Prostate gland (tissue), 2 donors: ENCODE data around the gene NPTN. TPM values are rescaled to one million over a fixed set of nuclear protein-coding genes. Genes with fewer than 3 reads are reported as not detected.

Source experiments
- DNase-seq: peaks from one replicate; pipeline ENCODE4 v3.0.0-alpha.2; 2019; ENCODE audit warnings: low spot score
- H3K27ac ChIP-seq, 2 donors: fragments of 200-600 bp; sonication (generic); 2 replicates each; pipeline ENCODE4 v1.5.1; 2017 to 2019
- H3K27me3 ChIP-seq: fragments of 200-600 bp; sonication (generic); replicated peaks from 2 replicates; pipeline ENCODE4 v1.5.1; 2019; ENCODE audit not compliant: insufficient read depth
- H3K36me3 ChIP-seq, 2 donors: fragments of 200-600 bp; sonication (generic); 1 replicate in 1 of 2; 2 replicates in 1 of 2; pipeline versions ENCODE4 v1.5.1 to v1.8.1; 2017 to 2019
- H3K4me1 ChIP-seq: fragments of 200-600 bp; sonication (generic); replicated peaks from 2 replicates; pipeline ENCODE4 v1.5.1; 2019
- H3K4me3 ChIP-seq, 2 donors: fragments of 200-600 bp; sonication (generic); 2 replicates each; pipeline ENCODE4 v1.5.1; 2017 to 2019
- H3K9me3 ChIP-seq: fragments of 200-600 bp; sonication (generic); 2 replicates; pipeline ENCODE4 v1.5.1; 2017
- CTCF ChIP-seq, 4 experiments: fragments of 200-600 bp in 2 of 4; fragments of 450-650 bp in 2 of 4; sonication (generic) in 2 of 4; IDR thresholded peaks; 1 replicate in 3 of 4; 2 replicates in 1 of 4; pipeline ENCODE4 v1.5.1; 2016 to 2019; ENCODE audit warnings: antibody characterized with exemption in 4 of 4, mild to moderate bottlenecking in 2 of 4, moderate library complexity in 2 of 4
- POLR2A ChIP-seq: fragments of 450-650 bp; IDR thresholded peaks from one replicate; pipeline ENCODE4 v1.6.1; 2016; ENCODE audit warnings: antibody characterized with exemption, mild to moderate bottlenecking
- POLR2AphosphoS5 ChIP-seq: sonication (generic); formaldehyde crosslinking; IDR thresholded peaks from one replicate; pipeline ENCODE4 v1.6.1; 2017; ENCODE audit warnings: antibody characterized with exemption
- WGBS: methylation state at CpG from one replicate; pipeline ENCODE4 v1.1.5; 2018; 5-methylcytosine and 5-hydroxymethylcytosine counted together
- intact Hi-C: fragments of 100-400 bp; cut with DNase I; formaldehyde crosslinking; loops from one replicate; pipeline ENCODE4 v1.14.2; 2022
- total RNA-seq, 2 donors: library from RNA; depleted of rRNA; stranded (reverse); fragments of >200 nt; gene quantifications; one replicate each; pipeline ENCODE4 v1.1.0, GENCODE V29; 2016

Gene NPTN
- total RNA-seq, 2 donors from 2014 or later = 147 to 266 TPM

GRCh38 chr15:73524919-73525318, 108.3 kb downstream of the NPTN start:
- 91% methylated on average over 1 of the region's 1 CpG for WGBS
- DNase-seq = no peak
- Histone ChIP-seq H3K27me3 (no peaks in the 10 kb centered on the region), H3K4me1 (no peaks in the 10 kb centered on the region), H3K27ac (no peak overlapping the region), H3K36me3 (no peaks in the 10 kb centered on the region), H3K9me3 (no peaks in the 10 kb centered on the region), H3K4me3 (no peak overlapping the region)
- no peak for TF ChIP-seq POLR2A
- TF ChIP-seq POLR2AphosphoS5 = no peak
- TF ChIP-seq CTCF (IDR thresholded peaks at IDR 0.05) = no peak
- intact Hi-C loops = no loop called here

- Histone ChIP-seq H3K4me3 (no peak overlapping the region), H3K36me3 (no peaks in the 10 kb centered on the region), H3K27ac (no peak overlapping the region), H3K9me3 (no peaks in the 10 kb centered on the region), H3K27me3 (no peaks in the 10 kb centered on the region), H3K4me1 (no peaks in the 10 kb centered on the region)
- TF ChIP-seq CTCF (IDR thresholded peaks at IDR 0.05) = no peak
- no peak for TF ChIP-seq POLR2A
- WGBS = 56% methylated on average over 1 of the region's 1 CpG
- intact Hi-C loops = no loop called here
- peak; percentile 3 for DNase-seq
Observed at GRCh38 chr15:73522011-73522410, 111.2 kb downstream of the NPTN start.

- no peak overlapping the region for H3K4me3 ChIP-seq
- no peaks in the 10 kb centered on the region for H3K9me3 ChIP-seq
- no peaks in the 10 kb centered on the region for H3K4me1 ChIP-seq
- no peaks in the 10 kb centered on the region for H3K27me3 ChIP-seq
- 83% methylated on average over 5 of the region's 5 CpGs for WGBS
- intact Hi-C loops = no loop called here
- TF ChIP-seq POLR2AphosphoS5 = no peak
- TF ChIP-seq POLR2A = no peak
- no peak for TF ChIP-seq CTCF (IDR thresholded peaks at IDR 0.05)
- no peaks in the 10 kb centered on the region for H3K36me3 ChIP-seq
- DNase-seq = no peak
- no peak overlapping the region for H3K27ac ChIP-seq
Observed at GRCh38 chr15:73518876-73519733, 114.1 kb downstream of the NPTN start.

- H3K36me3 ChIP-seq = no peaks in the 10 kb centered on the region
- intact Hi-C loops = no loop called here
- no peaks in the 10 kb centered on the region for H3K9me3 ChIP-seq
- WGBS = 57% methylated on average over 3 of the region's 3 CpGs
- H3K4me1 ChIP-seq = no peaks in the 10 kb centered on the region
- no peaks in the 10 kb centered on the region for H3K27me3 ChIP-seq
- no peak for TF ChIP-seq POLR2A
- no peak for TF ChIP-seq POLR2AphosphoS5
- no peak for TF ChIP-seq CTCF (IDR thresholded peaks at IDR 0.05)
- no peak overlapping the region for H3K4me3 ChIP-seq
- no peak overlapping the region for H3K27ac ChIP-seq
- no peak for DNase-seq
Observed at GRCh38 chr15:73518180-73518862, 114.9 kb downstream of the NPTN start.
